ENCODE results near the gene CADM2.

DNA sequence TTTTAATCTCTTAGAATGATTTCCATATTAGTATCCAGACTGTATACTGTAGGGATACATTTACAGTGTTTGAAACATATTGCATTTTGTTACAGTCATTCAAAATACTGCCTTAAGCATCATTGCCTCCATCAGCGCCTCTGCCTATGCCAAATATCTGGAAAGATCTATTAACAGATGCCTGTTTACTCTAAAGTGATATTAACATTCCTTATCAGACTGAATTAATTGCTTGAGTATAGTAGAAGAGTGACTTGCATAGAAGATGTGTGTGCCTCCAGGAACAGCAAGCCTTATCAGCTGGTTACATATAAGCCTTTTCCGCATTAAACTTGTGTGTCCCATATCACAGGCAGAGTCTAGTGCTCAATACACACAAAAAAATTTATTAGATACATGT is 379.1 kb downstream of the CADM2 start:
- no peak for TF ChIP-seq POLR2A (IDR thresholded peaks at IDR 0.05)
- TF ChIP-seq, protein P1, sequence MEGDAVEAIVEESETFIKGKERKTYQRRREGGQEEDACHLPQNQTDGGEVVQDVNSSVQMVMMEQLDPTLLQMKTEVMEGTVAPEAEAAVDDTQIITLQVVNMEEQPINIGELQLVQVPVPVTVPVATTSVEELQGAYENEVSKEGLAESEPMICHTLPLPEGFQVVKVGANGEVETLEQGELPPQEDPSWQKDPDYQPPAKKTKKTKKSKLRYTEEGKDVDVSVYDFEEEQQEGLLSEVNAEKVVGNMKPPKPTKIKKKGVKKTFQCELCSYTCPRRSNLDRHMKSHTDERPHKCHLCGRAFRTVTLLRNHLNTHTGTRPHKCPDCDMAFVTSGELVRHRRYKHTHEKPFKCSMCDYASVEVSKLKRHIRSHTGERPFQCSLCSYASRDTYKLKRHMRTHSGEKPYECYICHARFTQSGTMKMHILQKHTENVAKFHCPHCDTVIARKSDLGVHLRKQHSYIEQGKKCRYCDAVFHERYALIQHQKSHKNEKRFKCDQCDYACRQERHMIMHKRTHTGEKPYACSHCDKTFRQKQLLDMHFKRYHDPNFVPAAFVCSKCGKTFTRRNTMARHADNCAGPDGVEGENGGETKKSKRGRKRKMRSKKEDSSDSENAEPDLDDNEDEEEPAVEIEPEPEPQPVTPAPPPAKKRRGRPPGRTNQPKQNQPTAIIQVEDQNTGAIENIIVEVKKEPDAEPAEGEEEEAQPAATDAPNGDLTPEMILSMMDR (IDR thresholded peaks at IDR 0.05): no peak

Data from adrenal gland (tissue), 5 donors.